ENCODE results near the gene PTPRN2.

DNA sequence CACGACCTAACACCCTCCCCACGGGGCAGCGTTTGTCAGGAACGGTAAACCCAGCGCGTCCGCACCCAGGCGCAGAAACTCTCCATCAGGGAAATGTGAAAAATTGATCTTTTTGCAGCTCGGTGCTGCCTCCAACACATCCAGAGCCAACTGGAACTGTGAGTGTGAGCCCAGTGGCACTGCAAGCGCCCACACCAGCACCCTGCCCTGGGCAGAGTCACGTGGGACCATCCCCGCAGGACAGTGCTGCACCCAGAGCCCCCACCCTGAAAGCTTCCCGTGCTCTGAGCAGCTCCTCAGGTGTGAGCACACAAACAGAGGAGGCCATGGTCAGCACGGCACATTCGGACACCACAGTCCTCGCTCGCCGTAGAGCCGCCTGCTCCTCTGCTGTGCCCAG lies 919.9 kb downstream of the PTPRN2 start:
- TF ChIP-seq, protein P1, sequence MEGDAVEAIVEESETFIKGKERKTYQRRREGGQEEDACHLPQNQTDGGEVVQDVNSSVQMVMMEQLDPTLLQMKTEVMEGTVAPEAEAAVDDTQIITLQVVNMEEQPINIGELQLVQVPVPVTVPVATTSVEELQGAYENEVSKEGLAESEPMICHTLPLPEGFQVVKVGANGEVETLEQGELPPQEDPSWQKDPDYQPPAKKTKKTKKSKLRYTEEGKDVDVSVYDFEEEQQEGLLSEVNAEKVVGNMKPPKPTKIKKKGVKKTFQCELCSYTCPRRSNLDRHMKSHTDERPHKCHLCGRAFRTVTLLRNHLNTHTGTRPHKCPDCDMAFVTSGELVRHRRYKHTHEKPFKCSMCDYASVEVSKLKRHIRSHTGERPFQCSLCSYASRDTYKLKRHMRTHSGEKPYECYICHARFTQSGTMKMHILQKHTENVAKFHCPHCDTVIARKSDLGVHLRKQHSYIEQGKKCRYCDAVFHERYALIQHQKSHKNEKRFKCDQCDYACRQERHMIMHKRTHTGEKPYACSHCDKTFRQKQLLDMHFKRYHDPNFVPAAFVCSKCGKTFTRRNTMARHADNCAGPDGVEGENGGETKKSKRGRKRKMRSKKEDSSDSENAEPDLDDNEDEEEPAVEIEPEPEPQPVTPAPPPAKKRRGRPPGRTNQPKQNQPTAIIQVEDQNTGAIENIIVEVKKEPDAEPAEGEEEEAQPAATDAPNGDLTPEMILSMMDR (IDR thresholded peaks at IDR 0.05; ENCODE audit: low read depth, low read length): no peak
- TF ChIP-seq, protein P2, sequence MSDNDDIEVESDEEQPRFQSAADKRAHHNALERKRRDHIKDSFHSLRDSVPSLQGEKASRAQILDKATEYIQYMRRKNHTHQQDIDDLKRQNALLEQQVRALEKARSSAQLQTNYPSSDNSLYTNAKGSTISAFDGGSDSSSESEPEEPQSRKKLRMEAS (IDR thresholded peaks at IDR 0.05; ENCODE audit: low read depth, low read length): no peak
- TF ChIP-seq POLR2A (IDR thresholded peaks at IDR 0.05; ENCODE audit: extremely low read depth, insufficient read length): no peak
- TF ChIP-seq MYC (IDR thresholded peaks at IDR 0.05; ENCODE audit: low read depth, low read length): no peak
